ENCODE measurements around the gene MT1A. TPM values are rescaled to one million over a fixed set of nuclear protein-coding genes. Genes with fewer than 3 reads are reported as not detected.

The MT1A gene
- total and polyA plus RNA-seq, 2 of the 8 experiments (the other 6 are each of a cell fraction or from before 2014, with no cell fraction given): not detected

GRCh38 chr16:56601325-56601724, 37.1 kb upstream of the MT1A start:
- H3K27ac ChIP-seq (ENCODE audit: low read depth, low read length): no peak overlapping the region
- H3K4me1 ChIP-seq (replicated peaks in 1 of 4; ENCODE audit: control insufficient read depth in 3 of 4, insufficient read depth in 4 of 4, low read length in 3 of 4): no peaks in the 10 kb centered on the region
- DNase-seq (ENCODE audit: low read depth in 1 of 2, low spot score in 2 of 2) (no peak), FAIRE-seq (no peak)
- H2BK120ac ChIP-seq (replicated peaks; ENCODE audit: low read depth, low read length): no peak overlapping the region
- H3K56ac ChIP-seq (replicated peaks; ENCODE audit: insufficient read length, low read depth, low read length): no peak overlapping the region
- no peak overlapping the region for H3K4me2 ChIP-seq (ENCODE audit: insufficient read depth in 1 of 2, low read depth in 2 of 2, low read length in 2 of 2)
- peaks cover 0 to 9% (median 0%) of the 10 kb centered on the region in 4 experiments; a peak in 1 of 7 replicates for H3K27me3 ChIP-seq (replicated peaks in 1 of 4; ENCODE audit: control insufficient read depth in 3 of 4, extremely low read depth in 1 of 4, insufficient read depth in 3 of 4, low read length in 3 of 4)
- no peak overlapping the region for H2BK12ac ChIP-seq (ENCODE audit: low read depth, low read length)
- H3K23me2 ChIP-seq (ENCODE audit: low read depth, low read length): no peaks in the 10 kb centered on the region
- H3K9me3 ChIP-seq (ENCODE audit: insufficient read depth in 2 of 2, low read depth in 1 of 2, low read length in 1 of 2): no peaks in the 10 kb centered on the region
- ChIA-PET CTCF (ENCODE audit: partially characterized antibody) (interaction anchor here (0.6 to 9.2 kb wide), 35 partner anchors 10 to 346 kb away, joined by 3 to 85 read pairs (median 6); partner anchors contain the start of genes MT1A, MT1G and MT3), POLR2A (ENCODE audit: partially characterized antibody) (no interaction called here)
- H4K5ac ChIP-seq (ENCODE audit: insufficient read length, low read depth, low read length): no peak overlapping the region
- no peak overlapping the region for H3K4ac ChIP-seq (replicated peaks; ENCODE audit: insufficient read length, low read depth, low read length)
- no peak overlapping the region for H3K14ac ChIP-seq (ENCODE audit: insufficient read length)
- H3K4me3 ChIP-seq (ENCODE audit: extremely low read depth in 1 of 4, insufficient read depth in 2 of 4, low read depth in 3 of 4, low read length in 4 of 4): no peak overlapping the region
- H2BK5ac ChIP-seq (ENCODE audit: low read depth, low read length): no peak overlapping the region
- no peak overlapping the region for H3K18ac ChIP-seq (ENCODE audit: extremely low read depth, low read length)
- no peaks in the 10 kb centered on the region for H3K79me2 ChIP-seq (ENCODE audit: control insufficient read depth in 1 of 2, insufficient read depth in 2 of 2, low read length in 2 of 2)
- H3K79me1 ChIP-seq (ENCODE audit: low read depth, low read length): no peaks in the 10 kb centered on the region
- no peak overlapping the region for H2BK15ac ChIP-seq (ENCODE audit: low read length)
- H3K23ac ChIP-seq (ENCODE audit: insufficient read length): no peak overlapping the region
- no peak overlapping the region for H3K9ac ChIP-seq (replicated peaks in 1 of 4; ENCODE audit: extremely low read depth in 1 of 4, low read depth in 3 of 4, low read length in 3 of 4)
- no peak overlapping the region for H2BK20ac ChIP-seq (ENCODE audit: low read length)
- H2AFZ ChIP-seq (ENCODE audit: low read length): no peak overlapping the region
- WGBS, 2 experiments (ENCODE audit: extremely low coverage in 1 of 2, insufficient coverage in 1 of 2, insufficient read length in 1 of 2, insufficient replicate concordance in 2 of 2, low coverage in 1 of 2, low lambda C conversion rate in 2 of 2, missing lambda C conversion rate in 1 of 2): 76% methylated on average over 9 of the region's 9 CpGs; no CpG with 5 or more reads in 1 of the 2 experiments
- peaks cover 0 to 2% of the 10 kb centered on the region in 2 experiments for H4K20me1 ChIP-seq (replicated peaks in 1 of 2; ENCODE audit: control insufficient read depth in 1 of 2, insufficient read depth in 2 of 2, low read length in 2 of 2)
- no peak overlapping the region for H2AK5ac ChIP-seq (ENCODE audit: low read depth, low read length)
- H3K36me3 ChIP-seq (ENCODE audit: control insufficient read depth in 2 of 4, insufficient read depth in 4 of 4, low read length in 3 of 4): no peaks in the 10 kb centered on the region
- no peak overlapping the region for H4K8ac ChIP-seq (ENCODE audit: extremely low read depth, insufficient read depth, low read length)
- H4K91ac ChIP-seq (replicated peaks; ENCODE audit: insufficient read length, low read length): no peak overlapping the region
- TF ChIP-seq MAX (IDR thresholded peaks at IDR 0.05): no peak
- no peak for TF ChIP-seq PHF8 (conservative IDR thresholded peaks at IDR 0.05; ENCODE audit: low read depth, low read length)

All from H1 (cell line).